Duodenal mucosa (tissue), 2 donors: ENCODE results near the gene TMEM269.
A peak's percentile ranks its signal among the peaks of the same experiment; 100 is the strongest.

Source experiments
- H3K27ac ChIP-seq: one replicate; pipeline ENCODE4 v1.7.0; 2013; ENCODE audit warnings: low read depth, low read length
- H3K27me3 ChIP-seq, 2 donors: one replicate each; pipeline ENCODE4 v1.7.0; 2013; ENCODE audit warnings: low read length in 2 of 2, control low read depth in 1 of 2; ENCODE audit not compliant: insufficient read depth in 2 of 2, control insufficient read depth in 1 of 2
- H3K36me3 ChIP-seq, 2 donors: one replicate each; pipeline ENCODE4 v1.7.0; 2013; ENCODE audit warnings: low read length in 2 of 2, control low read depth in 1 of 2; ENCODE audit not compliant: insufficient read depth in 2 of 2, control insufficient read depth in 1 of 2
- H3K4me1 ChIP-seq, 2 donors: one replicate each; pipeline ENCODE4 v1.7.0; 2013; ENCODE audit warnings: low read length in 2 of 2, control low read depth in 1 of 2; ENCODE audit not compliant: insufficient read depth in 2 of 2, control insufficient read depth in 1 of 2
- H3K4me3 ChIP-seq, 2 donors: one replicate each; pipeline ENCODE4 v1.7.0; 2013; ENCODE audit warnings: low read length in 2 of 2, low read depth in 1 of 2
- H3K9ac ChIP-seq, 2 donors: one replicate each; pipeline ENCODE4 v1.7.0; 2013; ENCODE audit warnings: low read length in 2 of 2, low read depth in 1 of 2
- H3K9me3 ChIP-seq, 2 donors: one replicate each; pipeline ENCODE4 v1.7.0; 2013; ENCODE audit warnings: low read length in 2 of 2, control low read depth in 1 of 2; ENCODE audit not compliant: control insufficient read depth in 1 of 2

The TMEM269 gene

DNA sequence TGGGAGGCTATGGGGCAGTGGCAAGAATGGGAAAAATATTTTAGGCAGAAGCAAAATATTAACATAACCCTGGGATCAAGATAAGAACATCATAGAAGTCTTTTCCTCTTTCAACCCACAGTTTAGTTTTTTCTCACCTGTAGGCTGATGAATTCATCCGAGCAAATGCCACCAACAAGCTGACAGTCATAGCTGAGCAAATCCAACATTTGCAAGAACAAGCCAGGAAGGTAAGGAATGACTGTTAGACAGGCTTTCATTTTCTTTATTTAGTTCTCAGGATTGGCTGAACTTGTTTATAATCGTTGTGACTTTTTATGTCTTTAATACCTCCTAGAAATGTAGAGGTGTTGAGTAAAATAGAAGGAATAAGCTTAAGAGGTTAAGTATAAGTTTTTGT, 11.4 kb upstream of the TMEM269 start:
- Histone ChIP-seq H3K9me3 (no peaks in the 10 kb centered on the region), H3K4me3 (no peak overlapping the region), H3K27me3 (no peaks in the 10 kb centered on the region), H3K9ac (no peak overlapping the region), H3K4me1 (peaks cover 3 to 6% of the 10 kb centered on the region in 2 donors), H3K36me3 (peaks cover 34 to 47% of the 10 kb centered on the region in 2 donors), H3K27ac (no peak overlapping the region)

DNA sequence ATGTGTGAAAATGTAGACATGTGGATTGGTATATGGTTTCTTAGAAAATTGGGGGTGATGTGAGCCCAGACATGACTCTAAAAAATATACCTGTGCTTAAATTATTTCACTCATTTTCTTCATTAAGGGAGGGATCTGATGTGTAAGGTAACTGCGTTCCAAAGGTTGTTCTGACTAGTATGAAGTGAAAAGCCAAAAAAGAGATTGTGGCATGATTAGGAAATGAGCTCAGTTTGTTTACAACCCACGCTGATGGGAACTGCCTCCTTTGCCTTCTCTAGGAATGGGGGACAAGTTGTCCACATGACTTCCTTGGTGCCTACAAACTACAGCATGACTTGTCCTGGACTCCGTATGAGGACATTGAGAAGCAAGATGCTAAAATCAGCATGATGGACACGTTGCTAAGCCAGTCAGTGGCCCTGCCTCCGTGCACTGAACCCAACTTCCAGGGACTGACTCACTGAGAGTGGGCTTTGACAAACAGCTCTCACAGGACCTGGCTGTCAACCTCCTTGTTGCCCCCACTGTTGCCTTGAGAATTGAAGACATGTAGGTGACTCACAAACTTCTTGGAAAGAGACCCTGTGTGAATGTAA, 9.8 kb upstream of the TMEM269 start:
- Histone ChIP-seq H3K9ac (no peak overlapping the region), H3K4me3 (no peak overlapping the region), H3K9me3 (no peaks in the 10 kb centered on the region), H3K36me3 (peaks cover 39 to 55% of the 10 kb centered on the region in 2 donors), H3K4me1 (no peaks in the 10 kb centered on the region), H3K27ac (no peak overlapping the region), H3K27me3 (no peaks in the 10 kb centered on the region)

DNA sequence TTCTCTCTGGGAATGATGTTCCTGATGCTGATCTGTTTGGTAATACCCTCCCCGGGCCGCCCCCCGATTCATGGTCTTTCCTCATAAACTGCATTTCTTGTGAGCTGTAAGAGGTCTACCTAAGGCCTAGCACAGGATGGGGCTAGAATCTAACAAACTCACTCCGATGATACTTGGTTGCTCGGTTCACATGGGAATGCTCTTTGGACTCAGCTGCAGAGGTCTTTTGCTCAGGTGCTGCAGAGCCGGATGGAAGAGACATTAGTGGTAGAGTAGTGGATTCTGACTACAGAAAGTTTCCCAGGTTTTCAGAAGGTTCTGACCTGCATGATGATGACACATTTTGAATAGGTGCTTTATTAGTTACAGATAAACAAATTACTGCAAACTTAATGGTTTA, 8.3 kb upstream of the TMEM269 start:
- Histone ChIP-seq H3K27me3 (no peaks in the 10 kb centered on the region), H3K9me3 (no peaks in the 10 kb centered on the region), H3K9ac (no peak overlapping the region), H3K4me3 (no peak overlapping the region), H3K4me1 (no peaks in the 10 kb centered on the region), H3K27ac (no peak overlapping the region), H3K36me3 (peaks cover 40 to 63% of the 10 kb centered on the region in 2 donors)

DNA sequence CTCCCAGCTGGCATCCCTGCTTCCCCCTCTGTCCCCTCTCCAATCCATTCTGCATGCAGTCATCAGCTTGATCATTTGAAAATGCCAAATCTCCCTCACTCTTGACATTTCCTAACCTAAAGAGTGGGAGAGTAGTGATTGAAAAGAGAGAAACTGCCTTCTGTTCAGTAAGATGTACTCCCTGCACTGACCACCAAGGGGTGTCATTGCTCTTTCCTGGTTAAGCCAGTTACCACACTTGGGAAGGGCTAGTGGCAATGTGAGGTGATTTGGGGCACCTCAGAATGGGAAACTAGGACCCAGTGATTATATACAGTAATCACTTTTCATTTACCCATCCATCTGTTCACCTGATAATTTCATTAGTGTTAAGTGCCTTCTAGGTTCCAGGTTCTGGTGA, 6.9 kb upstream of the TMEM269 start:
- Histone ChIP-seq H3K27me3 (no peaks in the 10 kb centered on the region), H3K9me3 (no peaks in the 10 kb centered on the region), H3K4me3 (no peak overlapping the region), H3K9ac (no peak overlapping the region), H3K36me3 (peaks cover 44 to 66% of the 10 kb centered on the region in 2 donors), H3K27ac (no peak overlapping the region), H3K4me1 (no peaks in the 10 kb centered on the region)

DNA sequence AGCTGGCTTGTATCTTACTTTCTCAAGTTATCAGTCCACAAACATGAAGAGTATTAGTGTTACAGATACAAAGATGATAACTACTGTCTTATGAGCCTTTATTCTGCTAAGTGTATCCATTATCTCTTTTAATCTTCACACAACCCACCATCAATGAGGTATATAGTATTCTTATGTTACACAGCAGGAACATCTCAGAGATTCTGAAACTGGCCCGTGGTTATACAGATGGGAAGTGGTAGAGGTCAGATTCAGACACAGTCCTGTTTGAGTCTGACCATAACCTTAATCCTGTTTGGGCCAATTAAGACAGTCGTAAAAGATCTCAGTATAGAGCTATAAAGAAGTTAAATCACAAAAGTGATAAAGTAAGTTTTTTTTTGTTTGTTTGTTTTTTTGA, 5.1 kb upstream of the TMEM269 start:
- H3K27me3 ChIP-seq = no peaks in the 10 kb centered on the region
- H3K4me1 ChIP-seq = no peaks in the 10 kb centered on the region
- H3K36me3 ChIP-seq = peaks cover 41 to 52% of the 10 kb centered on the region in 2 donors
- H3K9me3 ChIP-seq = no peaks in the 10 kb centered on the region
- H3K4me3 ChIP-seq = no peak overlapping the region
- H3K27ac ChIP-seq = no peak overlapping the region
- H3K9ac ChIP-seq = no peak overlapping the region

DNA sequence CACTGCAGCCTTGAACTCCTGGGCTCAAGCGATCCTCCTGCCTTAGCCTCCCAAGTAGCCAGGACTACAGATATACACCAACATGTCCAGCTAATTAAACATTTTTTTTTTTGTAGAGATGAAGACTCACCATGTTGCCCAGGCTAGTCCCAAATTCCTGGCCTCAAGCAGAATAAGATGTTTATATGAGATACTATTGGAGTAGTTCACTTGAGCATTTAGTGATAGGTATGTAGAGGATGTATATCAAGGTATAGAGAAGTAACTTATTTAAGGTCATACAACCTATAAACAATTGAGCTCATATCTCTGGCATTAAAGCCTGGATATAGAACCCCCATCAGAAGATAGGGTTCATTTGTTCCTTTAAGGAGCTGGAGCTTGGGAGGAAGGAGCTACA, 4.6 kb upstream of the TMEM269 start:
- no peak overlapping the region for H3K9ac ChIP-seq

DNA sequence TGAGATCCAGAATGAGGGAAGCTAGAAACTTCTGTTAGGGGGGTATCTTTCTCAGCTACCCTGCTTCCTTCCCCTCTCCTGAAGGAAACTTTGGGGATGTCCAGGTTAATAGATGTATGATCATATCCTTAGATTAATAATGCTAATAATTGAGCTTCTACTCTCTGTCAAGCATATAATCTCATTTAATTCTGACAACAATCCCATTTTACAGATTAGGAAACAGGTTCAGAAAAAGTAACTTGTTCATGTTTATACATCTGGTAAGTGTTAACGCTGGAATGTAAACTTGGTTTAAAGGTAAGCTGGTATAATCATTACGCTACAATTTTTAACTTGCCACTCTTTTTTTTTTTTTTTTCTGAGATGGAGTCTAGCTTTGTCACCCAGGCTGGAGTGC, 1.7 kb upstream of the TMEM269 start:
- H3K4me3 ChIP-seq = no peak overlapping the region
- no peak overlapping the region for H3K27ac ChIP-seq
- H3K36me3 ChIP-seq = peaks cover 15 to 21% of the 10 kb centered on the region in 2 donors
- no peaks in the 10 kb centered on the region for H3K27me3 ChIP-seq
- peaks cover 0 to 8% of the 10 kb centered on the region in 2 donors for H3K4me1 ChIP-seq
- no peaks in the 10 kb centered on the region for H3K9me3 ChIP-seq
- H3K9ac ChIP-seq = no peak overlapping the region

More for the DNA sequence above, 4.6 kb upstream of the TMEM269 start:
- Histone ChIP-seq H3K9me3 (no peaks in the 10 kb centered on the region), H3K27me3 (no peaks in the 10 kb centered on the region), H3K4me1 (peaks cover 0 to 4% of the 10 kb centered on the region in 2 donors), H3K27ac (no peak overlapping the region), H3K36me3 (peaks cover 36 to 48% of the 10 kb centered on the region in 2 donors), H3K4me3 (no peak overlapping the region)

DNA sequence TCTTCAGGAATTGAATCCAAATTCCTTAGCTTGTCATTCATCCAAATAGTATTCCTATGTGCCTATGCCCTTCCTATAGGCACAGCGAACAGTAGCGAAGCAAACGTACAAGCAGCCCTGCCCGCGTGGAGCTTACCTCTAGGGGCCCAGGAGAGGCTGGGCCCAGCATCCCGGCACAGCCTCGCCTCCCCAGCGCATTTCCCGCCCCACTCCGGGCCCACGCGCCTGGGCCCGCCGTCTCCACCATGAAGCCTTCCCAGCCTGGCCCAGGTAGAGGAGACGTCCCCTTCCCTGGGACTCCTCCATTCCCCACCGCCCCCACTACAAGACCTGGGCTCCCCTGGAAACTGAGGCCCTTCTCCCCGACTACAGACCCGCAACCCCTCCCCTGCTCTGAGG, 245 bp upstream of the TMEM269 start:
- Histone ChIP-seq H3K27me3 (no peaks in the 10 kb centered on the region), H3K27ac (no peak overlapping the region), H3K36me3 (peaks cover 7 to 13% of the 10 kb centered on the region in 2 donors), H3K4me3 (peak overlapping the region in 1 of 2 donors; percentile 58), H3K9ac (no peak overlapping the region), H3K9me3 (no peaks in the 10 kb centered on the region), H3K4me1 (peaks cover 0 to 8% of the 10 kb centered on the region in 2 donors)

DNA sequence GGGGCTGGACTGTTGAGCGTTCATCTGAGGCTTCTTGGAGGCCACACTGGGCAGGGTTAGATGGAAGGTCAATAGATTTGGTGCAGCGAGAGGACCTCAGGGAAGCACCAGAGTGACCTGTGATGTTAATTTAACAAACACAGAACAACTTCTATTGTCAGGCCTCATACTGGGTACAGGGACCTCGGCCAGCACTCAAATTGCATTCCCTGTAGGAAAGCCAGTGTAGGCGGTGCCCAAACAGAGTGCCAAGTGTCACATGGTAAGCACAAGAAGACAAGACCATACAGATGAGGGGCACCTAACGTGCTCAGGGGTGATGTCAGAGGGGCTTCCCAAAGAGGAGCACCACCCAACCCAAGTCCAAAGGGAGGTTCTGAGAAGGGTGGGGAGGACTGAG, 1.3 kb downstream of the TMEM269 start:
- no peaks in the 10 kb centered on the region for H3K9me3 ChIP-seq
- H3K36me3 ChIP-seq = peaks cover 4% of the 10 kb centered on the region in 2 donors
- no peak overlapping the region for H3K9ac ChIP-seq
- no peak overlapping the region for H3K27ac ChIP-seq
- no peaks in the 10 kb centered on the region for H3K27me3 ChIP-seq
- H3K4me1 ChIP-seq = peaks cover 0 to 8% of the 10 kb centered on the region in 2 donors
- H3K4me3 ChIP-seq = no peak overlapping the region

DNA sequence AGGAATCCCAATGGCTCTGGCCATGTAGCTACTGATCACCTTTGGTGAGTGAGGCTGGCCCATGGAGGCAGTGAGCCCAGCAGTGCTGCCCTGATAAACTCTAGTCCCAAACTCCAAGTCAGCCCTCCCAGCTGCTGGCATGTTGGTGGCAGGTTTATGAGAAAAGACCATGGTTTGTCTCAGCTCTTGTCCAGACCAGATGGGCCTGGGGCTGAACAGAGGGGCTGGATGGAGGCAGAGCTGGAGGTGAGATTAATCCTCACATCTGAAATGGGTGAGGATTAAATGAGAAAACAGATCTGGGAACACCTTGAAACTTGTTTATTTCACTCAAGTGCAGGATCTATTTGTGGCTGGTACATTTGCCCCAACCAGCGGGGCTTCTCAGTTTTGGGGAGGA, 3.2 kb downstream of the TMEM269 start:
- Histone ChIP-seq H3K9me3 (no peaks in the 10 kb centered on the region), H3K27ac (no peak overlapping the region), H3K36me3 (no peaks in the 10 kb centered on the region)

DNA sequence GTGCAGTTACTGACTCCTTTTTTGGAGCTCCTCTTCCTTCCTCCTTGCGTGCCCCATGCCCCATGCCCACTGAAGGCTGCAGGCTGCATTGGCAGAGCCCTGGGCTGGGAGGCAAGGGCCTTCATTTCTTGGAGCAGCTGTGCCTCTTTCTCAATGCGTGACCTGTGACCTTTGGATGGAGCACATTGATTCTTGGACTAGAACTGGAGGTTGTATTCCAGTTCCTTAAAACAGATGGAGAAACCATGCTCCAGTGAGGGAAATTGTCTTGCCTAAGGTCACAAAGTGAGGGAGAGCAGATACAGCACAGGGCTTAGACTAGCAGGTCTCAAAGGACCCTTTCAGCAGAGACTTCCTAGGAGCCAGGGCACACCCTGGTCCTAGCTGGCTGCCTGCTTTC, 9.0 kb downstream of the TMEM269 start:
- no peaks in the 10 kb centered on the region for H3K36me3 ChIP-seq
- no peaks in the 10 kb centered on the region for H3K27me3 ChIP-seq
- H3K4me3 ChIP-seq = no peak overlapping the region
- no peaks in the 10 kb centered on the region for H3K4me1 ChIP-seq
- no peak overlapping the region for H3K27ac ChIP-seq
- no peak overlapping the region for H3K9ac ChIP-seq
- H3K9me3 ChIP-seq = no peaks in the 10 kb centered on the region

More for the DNA sequence above, 3.2 kb downstream of the TMEM269 start:
- Histone ChIP-seq H3K27me3 (no peaks in the 10 kb centered on the region), H3K4me3 (no peak overlapping the region), H3K4me1 (peaks cover 0 to 8% of the 10 kb centered on the region in 2 donors), H3K9ac (no peak overlapping the region)
